LNCaP clone FGC (cell line): ENCODE measurements around the gene EEFSEC.

Experiments
- DNase-seq: peaks from one replicate; pipeline ENCODE4 v3.0.0-alpha.2; 2011; ENCODE audit warnings: low read depth
- H3K4me3 ChIP-seq: 2 replicates; pipeline ENCODE4 v1.5.1; 2011; ENCODE audit warnings: mild to moderate bottlenecking, low read depth, low read length, control low read depth
- TF ChIP-seq, protein P1 (sequence below): IDR thresholded peaks from 2 replicates; pipeline ENCODE4 v1.5.1; 2012; ENCODE audit warnings: mild to moderate bottlenecking; ENCODE audit not compliant: control insufficient read depth, insufficient read depth; ENCODE audit errors: extremely low read depth

The EEFSEC gene

DNA sequence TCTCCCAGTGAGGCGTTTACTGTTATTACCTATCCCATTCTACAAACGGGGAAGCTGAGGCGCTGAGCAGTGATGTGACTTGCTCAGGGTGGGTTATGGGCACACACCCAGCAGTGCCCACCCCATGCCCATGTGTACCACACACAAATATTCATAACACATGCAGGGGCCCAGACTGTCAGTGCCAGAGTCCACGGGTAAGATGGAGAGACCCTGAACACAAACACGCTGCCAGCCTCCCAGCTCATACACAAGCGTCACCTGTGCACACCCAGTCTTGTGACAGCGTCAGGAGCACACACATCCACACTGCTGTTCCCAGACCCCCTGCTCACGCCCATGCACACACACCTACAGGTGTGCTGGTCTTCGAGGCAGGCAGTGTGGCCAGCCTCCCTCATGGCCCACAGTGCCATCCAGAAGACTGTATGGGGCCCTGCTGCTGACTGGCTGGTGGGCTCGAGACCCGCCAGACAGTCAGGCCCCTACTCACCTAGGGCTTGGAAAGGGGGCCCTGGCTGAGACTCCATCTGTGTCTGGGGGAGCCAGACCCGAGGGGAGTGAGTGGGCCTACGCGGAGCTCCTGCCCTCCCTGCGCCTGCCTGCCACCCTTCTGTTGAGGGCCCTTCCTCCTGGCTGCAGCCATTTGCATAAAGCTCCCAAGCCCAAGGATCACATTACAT is 274.0 kb downstream of the EEFSEC start:
- TF ChIP-seq, protein P1, sequence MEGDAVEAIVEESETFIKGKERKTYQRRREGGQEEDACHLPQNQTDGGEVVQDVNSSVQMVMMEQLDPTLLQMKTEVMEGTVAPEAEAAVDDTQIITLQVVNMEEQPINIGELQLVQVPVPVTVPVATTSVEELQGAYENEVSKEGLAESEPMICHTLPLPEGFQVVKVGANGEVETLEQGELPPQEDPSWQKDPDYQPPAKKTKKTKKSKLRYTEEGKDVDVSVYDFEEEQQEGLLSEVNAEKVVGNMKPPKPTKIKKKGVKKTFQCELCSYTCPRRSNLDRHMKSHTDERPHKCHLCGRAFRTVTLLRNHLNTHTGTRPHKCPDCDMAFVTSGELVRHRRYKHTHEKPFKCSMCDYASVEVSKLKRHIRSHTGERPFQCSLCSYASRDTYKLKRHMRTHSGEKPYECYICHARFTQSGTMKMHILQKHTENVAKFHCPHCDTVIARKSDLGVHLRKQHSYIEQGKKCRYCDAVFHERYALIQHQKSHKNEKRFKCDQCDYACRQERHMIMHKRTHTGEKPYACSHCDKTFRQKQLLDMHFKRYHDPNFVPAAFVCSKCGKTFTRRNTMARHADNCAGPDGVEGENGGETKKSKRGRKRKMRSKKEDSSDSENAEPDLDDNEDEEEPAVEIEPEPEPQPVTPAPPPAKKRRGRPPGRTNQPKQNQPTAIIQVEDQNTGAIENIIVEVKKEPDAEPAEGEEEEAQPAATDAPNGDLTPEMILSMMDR = no peak

DNA sequence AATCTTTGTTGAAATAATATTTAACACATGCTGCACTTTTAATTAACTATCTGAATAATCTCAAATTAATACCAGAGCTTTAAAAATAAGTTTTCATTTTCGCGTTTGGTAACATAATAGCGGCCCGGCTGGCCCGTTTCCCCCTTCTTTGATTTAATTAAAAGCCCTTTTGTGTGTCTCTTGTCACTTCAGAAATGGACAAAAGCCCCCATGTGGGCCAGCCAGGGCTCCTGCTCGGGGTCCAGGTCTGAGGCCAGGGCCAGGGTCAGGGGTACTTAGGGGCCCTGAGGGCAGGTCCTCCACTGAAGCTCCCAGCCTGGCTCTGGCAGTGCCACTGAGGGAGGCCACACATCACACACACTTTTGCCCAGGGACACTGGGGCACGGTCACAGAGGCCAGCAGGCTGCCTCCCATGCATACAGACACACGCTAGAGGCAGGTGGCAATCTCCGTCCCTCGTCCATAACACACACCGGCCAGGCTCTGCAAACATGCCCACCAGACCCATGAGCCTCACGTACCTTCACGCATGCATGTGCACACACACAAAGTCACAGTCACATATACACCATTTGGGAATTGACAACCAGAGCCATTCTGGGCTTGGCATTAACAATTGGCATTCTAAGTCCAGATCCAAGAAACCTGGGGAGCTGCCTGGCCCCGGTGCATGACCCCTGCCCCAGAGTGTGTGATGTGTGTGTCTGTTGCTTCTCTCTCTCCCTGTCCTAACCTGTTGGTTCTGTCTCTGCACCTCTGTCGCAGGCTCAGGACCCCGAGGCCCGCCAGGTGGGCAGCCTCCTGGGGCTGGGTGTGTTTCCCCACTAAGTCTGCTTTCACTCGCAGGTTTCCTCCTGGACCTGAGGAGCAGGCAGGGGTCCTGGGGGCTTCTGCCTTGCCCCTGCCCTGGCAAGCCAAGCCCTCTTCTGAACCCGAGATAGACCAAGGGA is 274.9 kb downstream of the EEFSEC start:
- TF ChIP-seq, protein P1 = no peak
- H3K4me3 ChIP-seq = no peak overlapping the region
- DNase-seq = no peak

More for the DNA sequence above, 274.0 kb downstream of the EEFSEC start:
- H3K4me3 ChIP-seq = no peak overlapping the region
- no peak for DNase-seq

DNA sequence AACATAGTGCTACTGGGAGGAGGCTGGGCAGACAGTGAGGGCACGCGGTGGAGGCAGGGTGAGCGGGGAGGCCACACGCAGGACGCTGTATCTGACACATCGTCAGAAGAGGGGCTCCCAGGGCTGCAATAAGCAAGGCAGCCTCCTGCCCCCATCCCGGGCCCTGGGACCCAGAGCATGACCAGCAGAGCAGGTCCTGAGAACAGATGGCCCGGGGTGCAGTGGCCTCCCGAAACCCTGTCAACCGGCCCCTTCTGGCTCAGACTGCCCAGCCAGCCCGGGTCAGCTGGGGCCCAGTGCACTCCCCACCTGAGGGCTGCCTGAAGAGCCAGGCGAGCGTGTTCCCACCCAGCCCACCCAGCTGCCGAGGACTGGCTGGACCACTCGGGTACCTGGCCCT is 276.0 kb downstream of the EEFSEC start:
- TF ChIP-seq, protein P1 = no peak
- H3K4me3 ChIP-seq = no peak overlapping the region
- no peak for DNase-seq

DNA sequence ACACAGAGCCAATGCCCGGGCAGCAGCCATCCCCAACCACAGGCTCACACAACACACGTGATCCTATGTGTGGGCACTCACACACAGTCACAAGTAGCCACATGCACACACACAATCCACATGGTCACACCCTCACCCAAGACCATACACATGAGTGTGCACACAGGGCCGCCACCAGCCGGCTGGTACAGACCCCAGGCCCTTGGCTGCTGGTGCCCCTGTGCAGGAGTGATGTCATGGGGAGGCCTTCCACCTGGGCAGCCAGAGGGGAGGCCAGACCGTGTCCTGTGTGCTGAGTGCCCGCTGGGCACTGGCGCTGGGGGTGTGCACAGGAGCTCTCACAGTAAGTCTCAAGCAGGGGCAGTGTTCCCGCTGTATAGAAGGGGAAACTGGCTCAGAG is 276.5 kb downstream of the EEFSEC start:
- DNase-seq = no peak
- no peak overlapping the region for H3K4me3 ChIP-seq
- TF ChIP-seq, protein P1 = no peak

DNA sequence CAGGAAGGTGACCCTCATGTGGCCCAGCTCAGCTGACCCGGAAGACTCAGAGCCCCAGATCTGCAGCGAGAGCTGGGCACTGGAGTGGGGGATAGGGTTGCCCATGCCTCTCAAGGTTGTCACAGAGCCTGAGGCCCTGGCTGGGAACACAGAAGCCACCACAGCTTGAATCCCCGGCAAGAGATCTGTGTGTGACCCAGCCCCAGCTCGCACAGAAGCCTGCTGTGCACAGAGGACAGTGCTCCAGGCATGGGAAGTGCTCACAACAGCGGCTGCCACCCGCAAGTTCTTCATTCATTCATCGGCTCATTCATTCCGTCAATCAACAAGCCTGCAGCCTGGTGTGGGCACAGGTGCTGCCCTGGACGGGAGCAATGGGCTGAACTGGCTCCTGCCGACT is 277.0 kb downstream of the EEFSEC start:
- TF ChIP-seq, protein P1 = no peak
- DNase-seq = no peak
- H3K4me3 ChIP-seq = no peak overlapping the region

DNA sequence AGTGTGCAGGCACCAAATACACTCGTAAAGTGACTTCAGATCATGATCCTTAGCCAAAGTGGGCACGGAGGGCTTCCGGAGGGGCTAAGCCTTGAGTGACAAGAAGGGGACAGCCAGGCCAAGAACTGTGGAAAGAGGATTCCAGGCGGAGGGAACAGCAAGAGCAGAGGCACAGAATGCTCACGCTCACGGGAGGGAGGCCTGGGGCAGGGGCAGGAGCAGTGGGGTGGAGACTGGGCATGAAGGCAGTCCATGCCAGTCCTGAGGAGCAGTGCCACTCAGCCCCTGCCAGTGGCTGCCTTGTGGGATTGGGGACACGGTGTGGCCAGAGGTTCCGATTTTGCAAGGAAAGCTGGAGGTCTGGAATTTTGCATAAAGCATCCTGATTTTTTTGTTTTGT is 277.4 kb downstream of the EEFSEC start:
- TF ChIP-seq, protein P1 = no peak
- H3K4me3 ChIP-seq = no peak overlapping the region
- DNase-seq = no peak
